ENCODE measurements around the gene ZFP2. TPM values are rescaled to one million over a fixed set of nuclear protein-coding genes. Genes with fewer than 3 reads are reported as not detected.

The ZFP2 gene
- not detected in 5 replicates for total RNA-seq (2022; extraction: Qiagen RNA extraction)

DNA sequence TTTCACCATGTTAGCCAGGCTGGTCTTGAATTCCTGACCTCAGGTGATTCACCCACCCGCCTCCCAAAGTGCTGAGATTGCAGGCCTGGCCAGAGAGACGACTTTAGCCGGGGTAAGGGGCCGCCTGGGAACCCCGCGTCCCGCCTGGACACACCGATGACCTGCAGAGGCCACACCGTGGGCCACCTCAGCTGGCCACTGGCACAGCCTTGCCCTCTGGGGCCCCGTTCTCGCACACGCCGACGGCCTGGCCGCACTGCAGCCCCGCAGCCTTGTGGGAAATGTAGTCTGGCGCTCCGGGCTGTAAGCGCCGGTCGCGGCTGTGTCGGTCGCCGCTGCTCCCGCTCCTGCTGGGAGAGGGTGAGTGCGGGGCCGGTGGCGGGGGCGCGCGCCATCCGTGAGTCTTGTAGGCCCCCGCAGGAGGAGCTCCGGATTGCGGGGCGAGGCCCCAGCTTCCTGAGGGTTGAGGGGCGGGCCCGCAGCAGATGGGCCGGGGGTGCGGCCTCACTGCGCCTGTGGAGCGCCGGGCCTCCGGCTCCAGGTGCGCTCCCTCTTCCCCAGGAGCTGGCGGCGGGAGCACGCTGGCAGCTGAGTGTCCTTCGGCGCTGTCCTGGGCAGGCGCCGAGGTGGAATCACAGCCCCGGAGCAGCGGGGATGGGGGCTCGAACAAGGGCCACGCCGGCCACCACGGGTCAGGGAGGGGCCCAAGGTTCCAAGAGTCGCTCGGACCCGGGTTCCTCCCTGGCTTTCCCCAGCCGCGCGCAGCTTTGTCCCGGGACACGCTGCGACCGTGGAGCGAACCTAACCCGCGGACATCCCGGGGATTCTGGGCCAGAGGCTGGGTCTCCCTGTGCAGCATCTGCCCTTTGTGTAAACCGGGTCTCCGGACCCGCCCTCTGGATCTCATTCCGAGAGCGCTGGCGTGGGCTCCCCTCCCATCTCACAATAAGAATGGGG lies at the start of gene ZFP2:
ZFP2 (plus strand) TSS at position 299 of the 957 bp plus-strand sequence. CDS start 35,401 bp downstream, outside the sequence.

GRCh38 chr5:178859625-178860521 lies 35.8 kb upstream of the ZFP2 start, which contains the start of gene ZNF354B:
Gene ZNF354B (plus strand): TSS chr5:178859953. CDS start chr5:178861048, 1,095 bp downstream.

GRCh38 chr5:178940569-178941360 lies 45.1 kb downstream of the ZFP2 start, which contains the start of gene ZNF454:
Gene ZNF454 (plus strand): TSS chr5:178941198. CDS start chr5:178942792, 1,594 bp downstream.

Other genes with a start within 250 kb of the ZFP2 start
- 6.3 to 8.9 TPM (median 6.6 TPM) in 5 replicates for gene ZNF354A, start 165.3 kb upstream of the ZFP2 start, total RNA-seq (2022; extraction: Qiagen RNA extraction)
- 4.1 to 5.4 TPM (median 4.6 TPM) in 5 replicates for gene ZNF354B, start 36.0 kb upstream of the ZFP2 start, total RNA-seq (2022; extraction: Qiagen RNA extraction)
- gene ZNF454, start 45.3 kb downstream of the ZFP2 start, total RNA-seq (2022; extraction: Qiagen RNA extraction) = not detected in 5 replicates
- gene GRM6, start 99.4 kb downstream of the ZFP2 start, total RNA-seq (2022; extraction: Qiagen RNA extraction) = not detected in 5 replicates
- 0.48 to 0.77 TPM (median 0.52 TPM) in 5 replicates for gene ZNF879, start 127.9 kb downstream of the ZFP2 start, total RNA-seq (2022; extraction: Qiagen RNA extraction)
- 0.45 to 0.81 TPM (median 0.78 TPM) in 5 replicates for gene ZNF354C, start 164.5 kb downstream of the ZFP2 start, total RNA-seq (2022; extraction: Qiagen RNA extraction)